SH-SY5Y (cell line): Measurements from ENCODE around the gene TMEM232.

Source experiments
- GATA2 ChIP-seq: IDR thresholded peaks from 2 replicates; pipeline ENCODE4 v1.6.1; 2011; ENCODE audit warnings: mild to moderate bottlenecking, low read depth, low read length
- GATA3 ChIP-seq: IDR thresholded peaks from 2 replicates; pipeline ENCODE4 v1.6.1; 2011; ENCODE audit warnings: low read depth, mild to moderate bottlenecking, low read length, moderate library complexity

DNA sequence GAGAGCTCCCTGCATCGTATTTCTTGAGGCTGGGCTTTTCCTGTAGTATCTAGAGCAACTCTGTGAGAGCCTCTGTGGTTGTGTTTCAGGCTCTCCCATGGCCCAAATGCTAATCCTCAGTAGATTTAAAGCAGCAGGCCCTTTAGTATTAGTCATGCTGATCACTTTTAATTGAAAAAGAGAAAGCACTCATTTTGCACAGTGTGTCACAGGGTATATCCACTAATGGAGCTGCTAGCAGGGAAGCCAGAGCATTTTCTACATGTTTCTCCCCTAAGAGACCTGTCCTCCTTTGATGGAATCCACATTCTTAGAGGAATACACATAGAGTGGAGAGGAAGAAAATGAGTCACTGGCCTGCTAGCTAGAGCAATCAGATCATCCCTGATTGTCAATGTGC is 348.5 kb downstream of the TMEM232 start:
- TF ChIP-seq GATA2 (no peak), GATA3 (no peak)
